ENCODE results near the gene KIAA1217.

Gene KIAA1217

GRCh38 chr10:24561453-24561852 lies 352.5 kb downstream of the KIAA1217 start:
- Histone ChIP-seq H3K27me3 (ENCODE audit: insufficient read depth, low read length, poor library complexity) (no peaks in the 10 kb centered on the region), H3K79me2 (ENCODE audit: insufficient read depth, low read length) (no peaks in the 10 kb centered on the region), H3K36me3 (ENCODE audit: insufficient read depth, low read length) (no peaks in the 10 kb centered on the region), H2AFZ (ENCODE audit: low read depth, low read length) (no peak overlapping the region), H3K9me3 (ENCODE audit: insufficient read depth, low read length, severe bottlenecking) (no peaks in the 10 kb centered on the region), H3K9ac (ENCODE audit: low read depth, low read length) (no peak overlapping the region), H3K4me2 (ENCODE audit: insufficient read depth, low read length) (no peak overlapping the region), H3K4me3 (ENCODE audit: low read depth in 1 of 2, low read length in 2 of 2) (no peak overlapping the region), H3K27ac (ENCODE audit: low read length) (no peak overlapping the region), H4K20me1 (ENCODE audit: insufficient read depth, low read length) (no peaks in the 10 kb centered on the region), H3K4me1 (ENCODE audit: insufficient read depth, low read length) (no peaks in the 10 kb centered on the region)
- ATAC-seq (ENCODE audit: insufficient read depth, low read depth) (no peak), DNase-seq (no peak)
- TF ChIP-seq EZH2 (IDR thresholded peaks at IDR 0.05; ENCODE audit: borderline replicate concordance, low read depth, low read length, severe bottlenecking) (no peak), CTCF (IDR thresholded peaks at IDR 0.05; ENCODE audit: borderline replicate concordance, extremely low read depth, low read length, poor library complexity, severe bottlenecking) (no peak)

GRCh38 chr10:24568042-24568441 lies 359.1 kb downstream of the KIAA1217 start:
- Histone ChIP-seq H3K27me3 (ENCODE audit: insufficient read depth, low read length, poor library complexity) (no peaks in the 10 kb centered on the region), H3K79me2 (ENCODE audit: insufficient read depth, low read length) (no peaks in the 10 kb centered on the region)

GRCh38 chr10:24569330-24569796 lies 360.4 kb downstream of the KIAA1217 start:
- no peak overlapping the region for H3K4me2 ChIP-seq (ENCODE audit: insufficient read depth, low read length)
- H3K4me3 ChIP-seq (ENCODE audit: low read depth in 1 of 2, low read length in 2 of 2), result no peak overlapping the region
- H3K9me3 ChIP-seq (ENCODE audit: insufficient read depth, low read length, severe bottlenecking), result no peaks in the 10 kb centered on the region
- H2AFZ ChIP-seq (ENCODE audit: low read depth, low read length), result no peak overlapping the region
- H3K9ac ChIP-seq (ENCODE audit: low read depth, low read length), result no peak overlapping the region
- H3K27me3 ChIP-seq (ENCODE audit: insufficient read depth, low read length, poor library complexity), result no peaks in the 10 kb centered on the region
- TF ChIP-seq CTCF (IDR thresholded peaks at IDR 0.05; ENCODE audit: borderline replicate concordance, extremely low read depth, low read length, poor library complexity, severe bottlenecking) (no peak), EZH2 (IDR thresholded peaks at IDR 0.05; ENCODE audit: borderline replicate concordance, low read depth, low read length, severe bottlenecking) (no peak)
- H3K4me1 ChIP-seq (ENCODE audit: insufficient read depth, low read length), result peaks cover 1% of the 10 kb centered on the region
- no peak overlapping the region for H3K27ac ChIP-seq (ENCODE audit: low read length)
- ATAC-seq (ENCODE audit: insufficient read depth, low read depth) (no peak), DNase-seq (no peak)
- no peaks in the 10 kb centered on the region for H3K79me2 ChIP-seq (ENCODE audit: insufficient read depth, low read length)
- H3K36me3 ChIP-seq (ENCODE audit: insufficient read depth, low read length), result no peaks in the 10 kb centered on the region
- no peaks in the 10 kb centered on the region for H4K20me1 ChIP-seq (ENCODE audit: insufficient read depth, low read length)

More at GRCh38 chr10:24568042-24568441, 359.1 kb downstream of the KIAA1217 start:
- Histone ChIP-seq H3K4me2 (ENCODE audit: insufficient read depth, low read length) (no peak overlapping the region), H4K20me1 (ENCODE audit: insufficient read depth, low read length) (no peaks in the 10 kb centered on the region), H3K36me3 (ENCODE audit: insufficient read depth, low read length) (no peaks in the 10 kb centered on the region), H3K4me3 (ENCODE audit: low read depth in 1 of 2, low read length in 2 of 2) (no peak overlapping the region), H3K9ac (ENCODE audit: low read depth, low read length) (no peak overlapping the region), H3K27ac (ENCODE audit: low read length) (no peak overlapping the region), H2AFZ (ENCODE audit: low read depth, low read length) (no peak overlapping the region), H3K4me1 (ENCODE audit: insufficient read depth, low read length) (no peaks in the 10 kb centered on the region), H3K9me3 (ENCODE audit: insufficient read depth, low read length, severe bottlenecking) (no peaks in the 10 kb centered on the region)
- no peak for DNase-seq
- ATAC-seq (ENCODE audit: insufficient read depth, low read depth), result no peak
- no peak for TF ChIP-seq EZH2 (IDR thresholded peaks at IDR 0.05; ENCODE audit: borderline replicate concordance, low read depth, low read length, severe bottlenecking)
- TF ChIP-seq CTCF (IDR thresholded peaks at IDR 0.05; ENCODE audit: borderline replicate concordance, extremely low read depth, low read length, poor library complexity, severe bottlenecking), result no peak
